GM12864 (cell line): ENCODE data around the gene MANSC1.

Experiments
- DNase-seq: peaks from one replicate; pipeline ENCODE4 v3.0.0-alpha.2; 2011; ENCODE audit warnings: low read depth
- H3K4me3 ChIP-seq: 2 replicates; pipeline ENCODE4 v1.5.1; 2011; ENCODE audit warnings: mild to moderate bottlenecking, low read depth, low read length, control low read depth
- TF ChIP-seq, protein P1 (sequence below): IDR thresholded peaks from 2 replicates; pipeline ENCODE4 v1.5.1; 2011; ENCODE audit warnings: low read depth, mild to moderate bottlenecking, moderate library complexity, low read length, control low read depth, inconsistent platforms; ENCODE audit errors: missing control alignments

Gene MANSC1

DNA sequence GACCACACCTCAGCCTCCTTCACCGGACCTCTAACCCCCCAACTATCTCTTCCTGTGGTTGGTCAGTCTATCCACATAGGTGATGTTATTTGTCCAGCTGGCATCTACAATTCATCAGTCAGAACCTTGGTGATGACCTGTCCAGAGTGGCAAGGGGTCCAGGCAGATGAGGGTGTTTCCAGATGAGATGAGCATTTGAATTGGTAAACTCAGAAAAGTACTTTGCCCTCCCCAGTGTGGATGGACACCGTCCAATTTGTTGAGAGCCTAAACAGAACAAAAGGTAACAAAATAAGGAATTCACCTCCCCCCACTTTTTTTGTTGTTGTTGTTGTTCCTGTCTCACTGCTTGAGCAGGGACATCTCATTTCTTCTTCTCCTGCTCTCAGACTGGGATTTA is 48.9 kb downstream of the MANSC1 start:
- TF ChIP-seq, protein P1, sequence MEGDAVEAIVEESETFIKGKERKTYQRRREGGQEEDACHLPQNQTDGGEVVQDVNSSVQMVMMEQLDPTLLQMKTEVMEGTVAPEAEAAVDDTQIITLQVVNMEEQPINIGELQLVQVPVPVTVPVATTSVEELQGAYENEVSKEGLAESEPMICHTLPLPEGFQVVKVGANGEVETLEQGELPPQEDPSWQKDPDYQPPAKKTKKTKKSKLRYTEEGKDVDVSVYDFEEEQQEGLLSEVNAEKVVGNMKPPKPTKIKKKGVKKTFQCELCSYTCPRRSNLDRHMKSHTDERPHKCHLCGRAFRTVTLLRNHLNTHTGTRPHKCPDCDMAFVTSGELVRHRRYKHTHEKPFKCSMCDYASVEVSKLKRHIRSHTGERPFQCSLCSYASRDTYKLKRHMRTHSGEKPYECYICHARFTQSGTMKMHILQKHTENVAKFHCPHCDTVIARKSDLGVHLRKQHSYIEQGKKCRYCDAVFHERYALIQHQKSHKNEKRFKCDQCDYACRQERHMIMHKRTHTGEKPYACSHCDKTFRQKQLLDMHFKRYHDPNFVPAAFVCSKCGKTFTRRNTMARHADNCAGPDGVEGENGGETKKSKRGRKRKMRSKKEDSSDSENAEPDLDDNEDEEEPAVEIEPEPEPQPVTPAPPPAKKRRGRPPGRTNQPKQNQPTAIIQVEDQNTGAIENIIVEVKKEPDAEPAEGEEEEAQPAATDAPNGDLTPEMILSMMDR, result no peak
- H3K4me3 ChIP-seq, result no peak overlapping the region
- no peak for DNase-seq

DNA sequence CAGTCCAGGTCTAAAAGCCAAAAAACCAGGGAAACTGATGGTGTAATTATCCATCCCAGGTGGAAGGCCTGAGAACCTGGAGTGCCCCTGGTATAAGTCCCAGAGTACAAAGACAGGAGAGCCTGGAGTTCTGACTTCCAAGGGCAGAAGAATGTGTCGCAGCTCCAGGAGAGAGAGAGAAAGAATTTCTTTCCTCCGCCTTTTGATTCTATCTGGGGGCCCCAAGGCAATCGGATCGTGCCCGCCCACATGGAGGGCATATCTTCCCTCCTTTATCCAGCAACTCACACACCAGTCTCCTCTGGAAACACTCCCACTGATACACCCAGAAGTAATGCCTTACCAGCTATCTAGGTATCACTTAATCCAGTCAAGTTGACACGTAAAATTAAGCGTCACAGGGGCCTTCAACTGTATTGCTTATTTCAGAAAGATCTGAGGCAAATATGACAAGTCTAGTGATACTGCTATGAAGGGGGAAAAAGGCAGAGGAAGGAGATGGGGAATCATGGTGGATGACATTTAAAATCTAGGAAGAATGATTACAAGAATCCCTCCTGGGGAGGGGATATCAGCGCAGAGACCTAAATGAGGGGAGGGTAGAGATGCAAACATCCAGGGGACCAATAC is 52.7 kb downstream of the MANSC1 start:
- TF ChIP-seq, protein P1, result no peak
- no peak for DNase-seq
- no peak overlapping the region for H3K4me3 ChIP-seq

DNA sequence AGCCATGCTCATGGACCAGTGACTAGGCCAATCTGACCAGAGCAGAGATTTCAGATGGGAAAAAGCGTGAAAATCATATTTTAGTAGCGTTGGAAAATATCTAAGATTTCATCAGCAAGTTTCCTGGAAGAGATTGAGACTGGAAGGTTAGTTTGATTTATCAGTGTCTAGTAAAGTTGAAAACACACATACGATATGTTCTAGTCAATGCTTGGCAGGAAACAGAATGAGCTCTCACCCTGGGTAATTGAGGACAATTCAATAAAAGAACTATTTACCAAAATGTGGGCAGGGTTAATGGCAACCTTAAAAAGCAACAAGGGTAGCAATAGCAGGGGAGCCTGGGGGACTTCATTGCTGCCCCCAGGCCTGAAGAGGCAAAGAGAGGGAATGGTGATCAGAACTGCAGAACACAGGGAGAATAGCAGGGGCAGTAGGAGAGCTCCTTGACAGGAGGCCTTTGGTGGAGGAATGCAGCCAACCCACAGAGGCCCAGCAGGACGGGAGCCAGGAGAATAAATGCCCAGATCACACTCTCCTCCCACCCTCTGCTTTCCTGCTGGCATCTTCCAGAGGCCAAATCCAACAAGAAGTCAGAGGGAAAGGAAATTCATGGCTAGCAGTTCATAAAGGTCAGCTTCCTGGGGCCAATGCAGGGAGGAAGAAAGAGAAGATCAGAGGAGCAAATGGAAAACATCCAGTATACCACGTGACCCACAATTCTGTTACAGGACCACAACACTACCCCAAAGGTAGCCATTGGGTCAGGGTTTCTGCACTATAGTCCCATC is 55.6 kb downstream of the MANSC1 start:
- no peak overlapping the region for H3K4me3 ChIP-seq
- TF ChIP-seq, protein P1, result no peak
- no peak for DNase-seq

DNA sequence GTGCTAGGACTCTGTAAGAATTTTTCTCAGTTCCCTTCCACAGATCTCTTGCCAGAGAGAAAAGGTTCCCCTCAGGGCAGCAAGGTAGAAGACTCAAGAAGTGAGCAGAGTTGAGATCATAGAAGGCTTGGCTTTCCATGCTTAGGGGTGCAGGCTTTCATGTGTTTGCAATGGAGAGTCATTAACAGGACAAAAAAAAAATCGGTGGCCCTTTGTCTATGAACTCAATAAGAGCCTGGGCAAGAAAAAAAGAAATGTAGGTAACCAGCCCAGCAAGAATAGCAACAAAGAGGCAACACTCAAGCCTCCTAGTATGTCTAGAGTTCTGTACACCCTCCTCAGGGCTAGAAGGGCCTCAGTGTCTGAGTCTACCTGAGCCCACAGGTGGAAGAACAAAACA is 59.8 kb downstream of the MANSC1 start:
- TF ChIP-seq, protein P1, result no peak
- H3K4me3 ChIP-seq, result no peak overlapping the region
- DNase-seq, result no peak

DNA sequence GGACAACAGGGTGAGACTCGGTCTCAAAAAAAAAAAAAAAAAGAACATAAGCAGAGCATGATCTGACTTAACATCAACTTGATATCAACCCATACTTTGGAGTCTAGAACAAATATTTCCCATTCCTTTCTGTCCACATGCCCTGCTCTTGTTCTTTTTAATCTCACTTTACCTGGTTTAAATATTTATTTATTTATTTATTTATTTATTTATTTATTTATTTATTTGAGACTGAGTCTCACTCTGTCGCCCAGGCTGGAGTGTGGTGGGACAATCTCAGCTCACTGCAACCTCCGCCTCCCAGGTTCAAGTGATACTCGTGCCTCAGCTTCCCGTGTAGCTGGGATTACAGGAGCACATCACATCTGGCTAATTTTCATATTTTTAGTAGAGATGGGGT is 63.6 kb downstream of the MANSC1 start:
- TF ChIP-seq, protein P1, result no peak
- H3K4me3 ChIP-seq, result no peak overlapping the region
- DNase-seq, result no peak

DNA sequence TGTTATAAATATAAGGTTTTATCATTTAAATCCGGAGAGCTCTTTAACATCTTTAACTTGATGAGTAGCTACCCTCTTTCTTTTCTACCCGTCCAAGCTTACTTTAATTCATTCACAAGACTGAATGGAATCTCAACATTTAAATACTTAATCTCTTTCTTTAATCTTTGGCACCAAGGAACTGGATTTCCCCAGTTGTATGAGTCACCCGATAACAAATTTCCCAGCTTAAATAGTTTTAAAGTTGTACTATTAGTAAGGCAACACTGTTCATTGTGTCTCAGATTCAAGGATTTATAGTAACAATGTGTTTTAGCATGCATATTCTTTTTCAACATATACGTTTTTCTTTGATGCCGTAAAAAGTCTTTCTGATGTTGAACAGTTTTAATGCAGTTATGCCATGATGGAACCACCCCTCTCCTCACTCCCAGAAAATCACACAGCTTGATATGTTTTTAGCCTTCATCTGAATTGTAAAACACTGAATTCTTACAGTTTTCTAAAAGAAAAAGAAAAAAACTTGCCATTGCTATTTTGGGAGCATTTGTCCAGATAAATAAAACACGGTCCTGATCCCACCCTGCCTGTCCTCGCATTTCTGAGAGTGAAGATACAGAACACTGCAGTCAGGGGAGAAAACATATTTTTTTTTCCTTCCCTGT is 67.1 kb downstream of the MANSC1 start:
- no peak overlapping the region for H3K4me3 ChIP-seq
- TF ChIP-seq, protein P1, result no peak
- DNase-seq, result no peak
